Measurements from ENCODE around the gene TRPM1.

The TRPM1 gene

DNA sequence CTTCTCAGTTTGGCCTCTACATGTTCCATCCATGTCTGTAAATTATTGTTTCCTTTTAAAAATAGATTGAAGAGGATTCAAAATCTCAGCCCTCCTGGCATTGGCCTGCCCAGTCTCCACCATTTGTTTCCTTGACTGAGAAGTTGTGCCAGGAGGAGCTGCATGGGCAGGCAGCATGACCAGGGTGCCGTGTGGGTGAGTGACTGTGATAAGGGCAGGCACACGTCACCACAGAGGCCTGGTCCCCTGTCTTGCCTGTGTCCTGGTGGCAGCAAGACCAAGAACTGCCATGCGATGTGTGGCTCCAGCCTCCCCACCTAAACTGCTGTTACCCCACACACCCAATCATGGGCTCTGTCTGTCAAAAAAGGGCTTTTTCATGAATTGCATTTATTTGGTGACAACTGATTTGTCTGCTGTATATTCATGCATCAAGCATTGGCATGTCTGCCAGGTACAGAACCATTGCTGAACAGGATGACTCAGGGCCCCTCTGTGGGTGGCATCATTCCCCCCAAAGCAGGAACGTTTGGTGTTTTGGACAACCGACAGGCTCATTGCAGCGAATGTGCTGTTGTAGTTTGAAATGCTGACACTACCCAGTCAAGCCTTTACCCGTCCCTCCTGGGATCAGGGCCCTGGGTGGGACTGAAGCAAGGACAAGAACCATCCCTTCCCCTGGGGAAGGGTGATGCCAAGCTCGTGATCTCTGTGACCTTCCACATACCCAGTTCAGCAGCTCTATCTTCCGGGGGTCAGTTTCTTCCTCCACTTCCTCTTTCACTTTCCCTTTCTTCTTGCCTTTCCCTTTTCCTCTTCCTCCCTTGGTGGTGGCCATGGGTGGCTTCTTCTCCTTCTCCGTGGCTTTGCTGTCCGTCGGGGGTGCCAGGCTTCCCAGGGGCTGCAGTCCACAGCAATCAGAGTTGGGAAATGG, 51.6 kb downstream of the TRPM1 start:
- DNase-seq (ENCODE audit: low read depth, low spot score): no peak

- no peak for DNase-seq (ENCODE audit: low read depth, low spot score)
Measured at GRCh38 chr15:31049111-31049510, 52.4 kb downstream of the TRPM1 start.

DNA sequence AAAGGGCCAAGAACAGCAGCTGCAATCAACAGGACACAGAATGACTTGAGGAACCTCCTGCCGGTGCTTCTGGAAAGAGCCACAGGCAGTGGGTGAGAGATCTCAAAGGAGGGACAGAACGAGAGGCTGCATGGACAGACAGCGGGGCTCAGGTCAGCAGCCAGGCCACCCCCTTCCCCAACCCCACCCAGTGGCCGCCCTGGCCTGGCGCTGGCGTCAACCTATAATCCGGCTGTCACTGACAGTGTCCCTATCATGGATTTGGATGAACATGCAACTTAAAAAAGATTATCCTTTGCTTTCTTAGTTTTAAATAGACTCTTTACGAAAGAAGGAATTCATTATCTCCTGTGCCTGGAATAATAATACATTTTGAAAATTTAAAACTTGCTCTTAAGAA, 54.1 kb downstream of the TRPM1 start:
- DNase-seq (ENCODE audit: low read depth, low spot score): no peak

DNA sequence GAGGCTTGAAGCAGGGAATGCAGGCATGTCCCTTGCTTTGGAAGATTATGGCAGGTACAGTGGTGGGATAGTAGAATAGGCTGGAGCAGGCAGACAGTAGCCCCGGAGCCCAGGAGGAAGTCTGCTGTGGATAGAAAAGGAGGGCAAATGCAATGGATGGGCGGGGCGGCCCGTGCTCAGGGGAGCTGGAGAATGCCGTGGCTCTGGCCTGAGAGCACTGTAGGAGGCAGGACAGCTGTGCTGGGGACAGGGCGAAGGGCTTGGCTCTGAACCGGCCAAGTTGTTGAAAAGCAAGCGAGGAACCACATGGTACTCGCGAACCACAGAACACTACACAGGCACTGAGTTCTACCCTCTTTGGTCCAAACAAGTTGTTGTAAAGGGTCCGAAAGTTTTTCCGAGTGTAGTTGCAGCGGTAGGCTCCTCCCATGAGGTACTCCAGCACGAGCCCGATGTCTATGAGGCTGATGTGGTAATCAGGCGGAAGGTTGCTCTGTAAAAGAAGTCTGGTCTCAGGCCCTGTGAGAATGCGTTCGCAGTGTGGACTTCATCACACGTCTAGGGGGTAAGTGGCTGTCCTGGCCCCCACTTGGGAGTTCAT, 54.7 kb downstream of the TRPM1 start:
- peak; percentile 55 for DNase-seq (ENCODE audit: low read depth, low spot score)

DNA sequence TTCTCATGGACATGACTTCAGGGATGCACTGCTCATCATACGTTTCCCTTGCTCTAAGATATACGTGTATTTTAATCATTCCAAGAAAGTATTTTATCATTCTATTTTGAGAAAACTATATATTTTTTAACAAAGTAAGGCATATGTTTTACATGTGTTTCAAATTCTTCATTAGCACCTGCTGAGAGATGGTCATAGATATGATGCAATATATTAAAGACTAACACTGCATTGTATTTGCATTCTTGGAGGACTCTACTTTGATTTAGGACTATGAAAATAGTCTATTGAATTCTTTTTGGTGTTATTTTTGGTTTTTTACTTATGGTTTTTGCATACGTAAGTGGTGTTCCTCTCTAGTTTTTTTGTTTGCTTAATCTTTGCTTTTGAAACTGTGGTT, 55.9 kb downstream of the TRPM1 start:
- no peak for DNase-seq (ENCODE audit: low read depth, low spot score)

DNA sequence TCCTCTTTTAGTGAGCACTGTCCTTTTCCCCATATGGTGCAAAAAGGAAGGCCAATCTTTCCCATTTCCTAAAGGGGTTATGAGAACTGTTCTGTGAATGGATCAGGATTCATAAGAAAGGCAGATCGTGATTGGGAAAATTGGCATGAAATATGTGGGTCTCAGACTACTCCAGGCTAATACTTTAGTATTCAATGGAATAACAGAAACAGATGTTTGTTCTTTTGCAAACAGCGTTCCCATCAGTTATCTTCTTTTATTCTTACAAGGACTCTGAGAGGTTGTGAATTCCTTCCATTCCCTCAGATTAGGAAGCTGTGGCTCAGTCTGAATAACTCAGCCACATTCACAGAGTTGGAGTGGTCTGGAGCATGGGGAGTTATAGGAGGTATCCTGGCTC, 58.8 kb downstream of the TRPM1 start:
- DNase-seq (ENCODE audit: low read depth, low spot score): no peak

- DNase-seq (ENCODE audit: low read depth, low spot score): no peak
Measured at GRCh38 chr15:31041610-31042009, 59.9 kb downstream of the TRPM1 start.

- no peak for DNase-seq (ENCODE audit: low read depth, low spot score)
Measured at GRCh38 chr15:31040611-31041010, 60.9 kb downstream of the TRPM1 start.

DNA sequence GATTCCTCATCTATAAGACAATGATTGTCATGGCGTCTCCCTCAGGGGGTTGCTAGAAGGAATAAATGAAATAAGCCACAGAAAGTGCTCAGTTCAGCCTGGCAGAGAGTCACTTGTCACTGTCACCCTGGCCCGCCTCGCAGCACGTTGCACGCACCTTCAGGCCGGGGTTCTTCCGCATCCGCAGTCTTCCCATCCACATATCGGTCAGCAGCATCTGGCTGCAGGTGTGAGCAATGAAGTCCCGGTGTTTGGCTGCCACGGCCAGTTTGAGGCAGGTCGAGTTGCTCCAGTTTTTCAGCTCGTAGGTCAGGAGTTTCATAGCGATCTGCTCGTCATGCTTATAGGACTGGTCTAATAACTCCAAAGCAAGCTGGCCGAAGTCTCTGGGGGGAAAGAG, 61.6 kb downstream of the TRPM1 start:
- DNase-seq (ENCODE audit: low read depth, low spot score): no peak

DNA sequence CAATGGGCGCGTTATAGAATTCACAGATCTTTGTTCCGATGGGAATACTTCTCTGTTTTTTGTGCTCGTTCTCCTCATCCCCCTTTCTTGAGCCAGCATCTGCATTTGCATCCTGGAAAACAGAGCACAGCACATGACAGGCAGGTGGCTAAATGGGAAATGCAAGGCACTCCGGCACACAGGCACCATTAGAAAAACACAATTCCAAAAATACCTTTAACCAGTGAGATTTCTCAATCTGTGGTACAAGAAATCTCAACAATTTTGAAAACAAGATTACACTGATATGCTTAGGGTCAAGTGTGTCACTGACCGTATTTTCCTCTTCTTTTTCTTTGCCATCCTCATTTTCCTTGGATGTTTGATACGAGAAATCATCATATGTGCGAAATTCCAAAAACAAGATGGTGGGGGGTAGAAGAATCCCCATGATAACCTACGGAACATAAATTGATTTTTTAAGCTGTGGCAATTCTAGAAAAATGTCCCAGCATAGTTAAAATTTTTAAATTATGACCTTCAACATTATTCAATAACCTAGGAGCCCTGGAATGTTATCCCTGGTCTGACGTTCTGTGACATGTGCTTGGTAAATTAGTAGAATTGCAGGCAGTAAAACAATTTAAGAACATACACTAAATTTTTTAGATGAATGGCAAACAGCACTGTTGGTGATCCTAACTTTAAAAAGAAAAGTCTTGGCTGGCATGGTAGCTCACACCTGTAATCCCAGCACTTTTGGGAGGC, 63.6 kb downstream of the TRPM1 start:
- DNase-seq (ENCODE audit: low read depth, low spot score): no peak

- no peak for DNase-seq (ENCODE audit: low read depth, low spot score)
Measured at GRCh38 chr15:31036783-31037182, 64.7 kb downstream of the TRPM1 start.

- DNase-seq (ENCODE audit: low read depth, low spot score): no peak
Measured at GRCh38 chr15:31035610-31036009, 65.9 kb downstream of the TRPM1 start.

- DNase-seq (ENCODE audit: low read depth, low spot score): peak; percentile 73
Measured at GRCh38 chr15:31034152-31034551, 67.4 kb downstream of the TRPM1 start.

DNA sequence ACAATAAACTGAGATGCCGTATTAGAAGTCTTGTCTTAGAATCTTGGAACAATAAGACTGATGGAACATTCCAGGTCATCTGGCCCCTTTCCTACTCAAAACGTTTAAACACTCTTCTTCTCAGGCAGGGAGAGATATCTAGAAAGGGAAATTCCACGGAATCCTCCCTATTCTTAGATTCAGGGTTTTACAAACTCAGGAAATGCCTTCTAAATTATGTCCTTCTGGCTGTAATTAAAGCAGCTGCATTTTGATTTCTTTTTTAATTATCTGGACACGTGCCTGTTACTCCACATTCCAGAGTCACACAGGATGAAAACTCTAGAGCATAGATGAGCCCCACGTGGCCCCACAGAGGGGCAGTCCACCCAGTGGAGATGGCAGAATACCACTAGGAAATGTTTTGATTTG, 68.6 kb downstream of the TRPM1 start:
- no peak for DNase-seq (ENCODE audit: low read depth, low spot score)

DNA sequence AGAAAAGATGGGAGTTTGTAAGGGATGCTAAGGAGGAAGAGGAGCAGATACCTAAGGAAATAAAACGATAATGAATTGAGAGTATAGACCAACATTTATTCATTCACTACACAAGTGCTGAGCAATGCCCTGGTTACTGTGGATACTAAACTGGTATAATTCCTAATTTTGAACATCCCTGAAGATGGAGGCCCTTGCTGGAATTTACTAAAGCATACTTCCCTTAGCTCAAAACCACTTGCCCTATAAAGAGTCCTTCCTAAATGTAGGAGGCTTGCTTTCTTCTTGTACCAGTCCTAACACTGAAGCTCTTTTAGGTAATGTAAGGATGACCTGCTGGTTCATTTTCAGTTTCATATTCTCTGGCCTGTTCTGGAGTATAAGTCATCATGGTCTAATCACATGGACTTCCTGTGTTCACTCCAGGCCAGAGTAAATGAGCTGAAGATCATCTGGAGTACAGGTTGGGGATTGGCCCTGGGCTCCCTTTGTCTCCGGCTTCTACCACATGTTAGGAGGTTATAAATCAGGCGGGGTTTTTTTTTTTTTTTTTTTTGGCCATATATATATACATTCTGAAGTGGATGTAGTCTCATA, 70.0 kb downstream of the TRPM1 start:
- DNase-seq (ENCODE audit: low read depth, low spot score): no peak

GRCh38 chr15:31027910-31028578, 73.5 kb downstream of the TRPM1 start:
- DNase-seq (ENCODE audit: low read depth, low spot score): no peak

DNA sequence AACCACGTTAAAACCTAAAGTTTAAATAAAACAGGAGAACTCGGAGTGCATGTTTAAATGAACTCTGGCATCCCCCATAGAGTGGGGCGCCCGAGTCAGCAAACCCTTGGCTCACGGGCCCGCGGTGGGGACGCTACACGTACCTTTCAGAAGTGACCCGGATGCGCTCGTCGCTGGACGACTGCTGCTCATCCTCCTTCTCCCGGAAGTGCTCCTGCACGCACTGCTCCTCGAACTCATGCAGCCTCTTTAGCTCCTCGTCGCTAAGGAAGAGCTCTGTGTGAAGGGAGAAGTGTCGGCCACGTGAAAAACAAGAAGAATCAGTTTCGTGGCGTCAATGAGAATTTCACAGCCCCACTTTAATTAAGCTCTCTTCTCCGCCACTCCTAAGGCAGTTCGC, 75.5 kb downstream of the TRPM1 start:
- no peak for DNase-seq (ENCODE audit: low read depth, low spot score)

DNA sequence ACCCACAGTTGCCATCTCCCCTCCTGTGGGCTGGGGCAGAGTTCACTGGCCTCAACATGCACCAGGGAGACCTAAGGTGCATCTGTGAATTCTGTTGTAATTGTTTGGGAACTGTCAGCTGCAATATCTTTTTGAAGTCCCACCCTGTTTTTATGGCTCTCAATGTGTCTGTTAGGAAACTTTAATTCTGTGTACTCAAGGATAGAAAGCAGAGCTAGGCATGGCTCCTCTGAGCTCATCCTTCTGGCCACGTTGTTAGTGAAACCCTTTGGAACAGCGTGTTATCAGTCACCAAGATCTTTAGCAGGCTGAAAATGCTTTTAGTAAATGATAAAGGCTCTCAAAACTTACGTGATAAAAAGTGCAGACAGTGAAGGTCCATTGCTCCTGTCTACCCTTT, 76.5 kb downstream of the TRPM1 start:
- peak; percentile 19 for DNase-seq (ENCODE audit: low read depth, low spot score)

GRCh38 chr15:31024330-31024729, 77.2 kb downstream of the TRPM1 start:
- peak; percentile 81 for DNase-seq (ENCODE audit: low read depth, low spot score)

GRCh38 chr15:31023841-31024240, 77.7 kb downstream of the TRPM1 start:
- DNase-seq (ENCODE audit: low read depth, low spot score): no peak

GRCh38 chr15:31021067-31021665, 80.4 kb downstream of the TRPM1 start:
- DNase-seq (ENCODE audit: low read depth, low spot score): no peak

Data from ELF-1 (cell line).